Left lung (tissue), 10 donors: ENCODE measurements around the gene OAT. TPM values are rescaled to one million over a fixed set of nuclear protein-coding genes. Genes with fewer than 3 reads are reported as not detected.

Experiments used
- ATAC-seq: fragments of 200-7000 bp; cut with Tn5 transposase; one replicate; pipeline ENCODE4 v1.9.1; 2020; ENCODE audit warnings: moderate library complexity
- DNase-seq, 4 donors: peaks; one replicate each; pipeline ENCODE4 v3.0.0-alpha.2; 2013 to 2020
- H3K27ac ChIP-seq, 2 donors: fragments of 200-600 bp; sonication (generic) in 1 of 2; one replicate each; pipeline versions ENCODE4 v1.5.0 to v1.8.0; 2020 to 2021
- H3K27me3 ChIP-seq, 2 donors: fragments of 200-600 bp; sonication (generic) in 1 of 2; one replicate each; pipeline versions ENCODE4 v1.5.0 to v1.8.0; 2020 to 2021
- H3K36me3 ChIP-seq, 2 donors: fragments of 200-600 bp; sonication (generic) in 1 of 2; one replicate each; pipeline versions ENCODE4 v1.5.0 to v1.8.0; 2020 to 2021
- H3K4me1 ChIP-seq, 2 donors: fragments of 200-600 bp; one replicate each; pipeline ENCODE4 v1.8.0; 2021
- H3K4me3 ChIP-seq, 2 donors: fragments of 200-600 bp; sonication (generic) in 1 of 2; one replicate each; pipeline versions ENCODE4 v1.5.0 to v1.8.0; 2020 to 2021; ENCODE audit warnings: mild to moderate bottlenecking in 1 of 2
- H3K9me3 ChIP-seq, 2 donors: fragments of 200-600 bp; sonication (generic) in 1 of 2; one replicate each; pipeline versions ENCODE4 v1.5.0 to v1.8.0; 2020 to 2021
- CTCF ChIP-seq, 2 donors: fragments of 200-600 bp; sonication (generic) in 1 of 2; IDR thresholded peaks; one replicate each; pipeline versions ENCODE4 v1.5.0 to v1.8.0; 2021; ENCODE audit warnings: antibody characterized with exemption in 2 of 2
- intact Hi-C, 2 donors: fragments of 100-400 bp; cut with DNase I; formaldehyde crosslinking; loops; one replicate each; pipeline versions ENCODE4 v1.11.2 to v1.14.2; 2022
- polyA plus RNA-seq, 6 donors: library from polyadenylated mRNA; unstranded; fragments of 120-200 nt; gene quantifications; one replicate each; pipeline ENCODE4 v1.2.1, GENCODE V29; 2013; ENCODE audit not compliant: insufficient read length in 6 of 6
- total RNA-seq, 2 donors: library from RNA; stranded (reverse); fragmentation: NEBNext Ultra II Directional; extraction: Animal tissue kit (Norgen Biotek cat#: 25700); gene quantifications; one replicate each; pipeline ENCODE4 v1.2.1, GENCODE V29; 2021
- donor health status: DM: no; HTN: yes; CAD: no.
- donor health status: DM: no; HTN: no; CAD: no.

OAT gene
- total and polyA plus RNA-seq, 8 donors: 64.0 to 91.1 (median 84.9) TPM

GRCh38 chr10:124425227-124425962, 6.7 kb upstream of the OAT start:
- ATAC-seq: no peak
- H3K9me3 ChIP-seq: no peaks in the 10 kb centered on the region
- H3K4me1 ChIP-seq: no peaks in the 10 kb centered on the region
- no peak overlapping the region for H3K4me3 ChIP-seq
- intact Hi-C loops: no loop called here
- no peak for DNase-seq
- H3K27ac ChIP-seq: no peak overlapping the region
- H3K36me3 ChIP-seq: no peaks in the 10 kb centered on the region
- TF ChIP-seq CTCF (IDR thresholded peaks at IDR 0.05): no peak
- H3K27me3 ChIP-seq: peaks cover 0 to 42% of the 10 kb centered on the region in 2 donors

GRCh38 chr10:124423813-124424212, 5.1 kb upstream of the OAT start:
- H3K4me3 ChIP-seq: no peak overlapping the region
- intact Hi-C loops: no loop called here
- no peak for DNase-seq

DNA sequence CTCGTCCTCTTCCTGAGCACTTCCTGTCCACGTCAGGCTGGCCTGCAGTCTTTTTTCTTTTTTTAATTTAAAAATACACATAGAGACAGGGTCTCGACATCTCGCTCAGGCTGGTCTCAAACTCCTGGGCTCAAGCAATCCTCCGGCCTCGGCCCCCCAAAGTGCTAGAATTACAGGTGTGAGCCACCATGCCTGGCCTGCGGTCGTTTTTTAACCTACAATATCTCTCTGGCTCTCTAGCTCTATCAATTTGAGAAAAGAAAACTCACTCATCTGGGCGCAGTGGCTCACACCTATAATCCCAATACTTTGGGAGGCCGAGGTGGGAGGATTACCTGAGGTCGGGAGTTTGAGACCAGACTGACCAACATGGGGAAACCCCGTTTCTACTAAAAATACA, 4.0 kb upstream of the OAT start:
- Histone ChIP-seq H3K27ac (no peak overlapping the region), H3K27me3 (peaks cover 0 to 46% of the 10 kb centered on the region in 2 donors), H3K4me3 (no peak overlapping the region), H3K4me1 (peaks cover 0 to 12% of the 10 kb centered on the region in 2 donors), H3K36me3 (no peaks in the 10 kb centered on the region), H3K9me3 (no peaks in the 10 kb centered on the region)
- intact Hi-C loops: no loop called here
- no peak for TF ChIP-seq CTCF (IDR thresholded peaks at IDR 0.05)
- ATAC-seq (no peak), DNase-seq (no peak)

More at GRCh38 chr10:124423813-124424212, 5.1 kb upstream of the OAT start:
- Histone ChIP-seq H3K9me3 (no peaks in the 10 kb centered on the region), H3K36me3 (no peaks in the 10 kb centered on the region), H3K4me1 (peaks cover 0 to 6% of the 10 kb centered on the region in 2 donors), H3K27me3 (peaks cover 0 to 47% of the 10 kb centered on the region in 2 donors), H3K27ac (no peak overlapping the region)
- no peak for TF ChIP-seq CTCF (IDR thresholded peaks at IDR 0.05)
- no peak for ATAC-seq

GRCh38 chr10:124420254-124420653, 1.5 kb upstream of the OAT start:
- H3K4me1 ChIP-seq: peaks cover 0 to 37% of the 10 kb centered on the region in 2 donors
- TF ChIP-seq CTCF (IDR thresholded peaks at IDR 0.05): no peak
- no peak overlapping the region for H3K27ac ChIP-seq
- ATAC-seq (no peak), DNase-seq (no peak)
- intact Hi-C loops: no loop called here
- H3K9me3 ChIP-seq: no peaks in the 10 kb centered on the region
- peaks cover 0 to 41% of the 10 kb centered on the region in 2 donors for H3K27me3 ChIP-seq
- H3K36me3 ChIP-seq: no peaks in the 10 kb centered on the region
- H3K4me3 ChIP-seq: no peak overlapping the region

GRCh38 chr10:124419635-124420034, 912 bp upstream of the OAT start:
- Histone ChIP-seq H3K4me1 (peaks cover under 1 to 43% of the 10 kb centered on the region in 2 donors), H3K9me3 (no peaks in the 10 kb centered on the region), H3K27me3 (peaks cover 0 to 41% of the 10 kb centered on the region in 2 donors), H3K36me3 (no peaks in the 10 kb centered on the region), H3K27ac (no peak overlapping the region), H3K4me3 (no peak overlapping the region)
- intact Hi-C loops: no loop called here
- no peak for DNase-seq
- ATAC-seq: no peak
- TF ChIP-seq CTCF (IDR thresholded peaks at IDR 0.05): no peak
